ENCODE measurements around the gene UGT1A6.
"Not testable (repeated sequence)": the region's sequence is repeated elsewhere in the genome, so short reads cannot be mapped to it uniquely, and the experiment has no call there.

DNA sequence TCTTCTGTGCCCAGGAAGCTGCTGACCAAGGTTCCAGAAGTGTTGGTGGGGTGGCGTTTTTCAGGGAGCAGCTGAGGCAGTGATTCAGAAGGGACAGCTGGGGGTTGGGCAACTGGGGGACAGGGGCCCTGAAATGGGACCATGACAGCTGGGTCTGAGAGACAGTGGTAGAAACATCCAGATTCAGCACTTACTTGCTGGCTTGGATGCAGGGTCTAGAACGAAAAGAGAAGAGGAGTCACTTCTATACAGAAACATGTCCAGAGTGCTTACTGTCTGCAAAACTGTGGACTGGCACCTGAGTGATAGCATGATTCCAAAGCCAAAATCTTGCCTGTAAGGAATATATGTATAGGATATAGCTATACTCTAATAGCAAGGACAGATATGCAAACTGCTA, 53.1 kb downstream of the UGT1A6 start:
- TF ChIP-seq CREM (CRISPR knock-in tag; IDR thresholded peaks at IDR 0.05); FOXP1 (CRISPR knock-in tag; IDR thresholded peaks at IDR 0.05; ENCODE audit: borderline replicate concordance); TEAD4 (CRISPR knock-in tag; IDR thresholded peaks at IDR 0.05); ZNF263 (CRISPR knock-in tag; IDR thresholded peaks at IDR 0.05; ENCODE audit: low read depth); MLX (CRISPR knock-in tag; IDR thresholded peaks at IDR 0.05); TEAD1 (CRISPR knock-in tag; IDR thresholded peaks at IDR 0.05); GRHL2 (CRISPR knock-in tag; IDR thresholded peaks at IDR 0.05; ENCODE audit: insufficient replicate concordance, severe bottlenecking); NR2C2 (CRISPR knock-in tag; IDR thresholded peaks at IDR 0.05); NFYB (CRISPR knock-in tag; conservative IDR thresholded peaks at IDR 0.05; ENCODE audit: low read depth): not testable (repeated sequence)
- TF ChIP-seq, protein P1, sequence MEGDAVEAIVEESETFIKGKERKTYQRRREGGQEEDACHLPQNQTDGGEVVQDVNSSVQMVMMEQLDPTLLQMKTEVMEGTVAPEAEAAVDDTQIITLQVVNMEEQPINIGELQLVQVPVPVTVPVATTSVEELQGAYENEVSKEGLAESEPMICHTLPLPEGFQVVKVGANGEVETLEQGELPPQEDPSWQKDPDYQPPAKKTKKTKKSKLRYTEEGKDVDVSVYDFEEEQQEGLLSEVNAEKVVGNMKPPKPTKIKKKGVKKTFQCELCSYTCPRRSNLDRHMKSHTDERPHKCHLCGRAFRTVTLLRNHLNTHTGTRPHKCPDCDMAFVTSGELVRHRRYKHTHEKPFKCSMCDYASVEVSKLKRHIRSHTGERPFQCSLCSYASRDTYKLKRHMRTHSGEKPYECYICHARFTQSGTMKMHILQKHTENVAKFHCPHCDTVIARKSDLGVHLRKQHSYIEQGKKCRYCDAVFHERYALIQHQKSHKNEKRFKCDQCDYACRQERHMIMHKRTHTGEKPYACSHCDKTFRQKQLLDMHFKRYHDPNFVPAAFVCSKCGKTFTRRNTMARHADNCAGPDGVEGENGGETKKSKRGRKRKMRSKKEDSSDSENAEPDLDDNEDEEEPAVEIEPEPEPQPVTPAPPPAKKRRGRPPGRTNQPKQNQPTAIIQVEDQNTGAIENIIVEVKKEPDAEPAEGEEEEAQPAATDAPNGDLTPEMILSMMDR (IDR thresholded peaks at IDR 0.05), result not testable (repeated sequence)
- TF ChIP-seq, protein P2, sequence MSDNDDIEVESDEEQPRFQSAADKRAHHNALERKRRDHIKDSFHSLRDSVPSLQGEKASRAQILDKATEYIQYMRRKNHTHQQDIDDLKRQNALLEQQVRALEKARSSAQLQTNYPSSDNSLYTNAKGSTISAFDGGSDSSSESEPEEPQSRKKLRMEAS (CRISPR knock-in tag; IDR thresholded peaks at IDR 0.05), result not testable (repeated sequence)
- TF ChIP-seq, protein P3, sequence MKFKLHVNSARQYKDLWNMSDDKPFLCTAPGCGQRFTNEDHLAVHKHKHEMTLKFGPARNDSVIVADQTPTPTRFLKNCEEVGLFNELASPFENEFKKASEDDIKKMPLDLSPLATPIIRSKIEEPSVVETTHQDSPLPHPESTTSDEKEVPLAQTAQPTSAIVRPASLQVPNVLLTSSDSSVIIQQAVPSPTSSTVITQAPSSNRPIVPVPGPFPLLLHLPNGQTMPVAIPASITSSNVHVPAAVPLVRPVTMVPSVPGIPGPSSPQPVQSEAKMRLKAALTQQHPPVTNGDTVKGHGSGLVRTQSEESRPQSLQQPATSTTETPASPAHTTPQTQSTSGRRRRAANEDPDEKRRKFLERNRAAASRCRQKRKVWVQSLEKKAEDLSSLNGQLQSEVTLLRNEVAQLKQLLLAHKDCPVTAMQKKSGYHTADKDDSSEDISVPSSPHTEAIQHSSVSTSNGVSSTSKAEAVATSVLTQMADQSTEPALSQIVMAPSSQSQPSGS (CRISPR knock-in tag; IDR thresholded peaks at IDR 0.05; ENCODE audit: borderline replicate concordance, low read depth), result not testable (repeated sequence)
